Stimulated activated CD8-positive, alpha-beta memory T cell treated with anti-CD3 and anti-CD28 coated beads, Interleukin-15, amount 100 ng/mL, for 48 hours (primary cell): ENCODE data around the gene CDC20B.
A peak's percentile ranks its signal among the peaks of the same experiment; 100 is the strongest.
"Not testable (repeated sequence)": the region's sequence is repeated elsewhere in the genome, so short reads cannot be mapped to it uniquely, and the experiment has no call there.

Experiments used
- DNase-seq, 2 donors: peaks; one replicate each; pipeline ENCODE4 v3.0.0-alpha.2; 2020; ENCODE audit warnings: low read depth in 2 of 2

Gene CDC20B

DNA sequence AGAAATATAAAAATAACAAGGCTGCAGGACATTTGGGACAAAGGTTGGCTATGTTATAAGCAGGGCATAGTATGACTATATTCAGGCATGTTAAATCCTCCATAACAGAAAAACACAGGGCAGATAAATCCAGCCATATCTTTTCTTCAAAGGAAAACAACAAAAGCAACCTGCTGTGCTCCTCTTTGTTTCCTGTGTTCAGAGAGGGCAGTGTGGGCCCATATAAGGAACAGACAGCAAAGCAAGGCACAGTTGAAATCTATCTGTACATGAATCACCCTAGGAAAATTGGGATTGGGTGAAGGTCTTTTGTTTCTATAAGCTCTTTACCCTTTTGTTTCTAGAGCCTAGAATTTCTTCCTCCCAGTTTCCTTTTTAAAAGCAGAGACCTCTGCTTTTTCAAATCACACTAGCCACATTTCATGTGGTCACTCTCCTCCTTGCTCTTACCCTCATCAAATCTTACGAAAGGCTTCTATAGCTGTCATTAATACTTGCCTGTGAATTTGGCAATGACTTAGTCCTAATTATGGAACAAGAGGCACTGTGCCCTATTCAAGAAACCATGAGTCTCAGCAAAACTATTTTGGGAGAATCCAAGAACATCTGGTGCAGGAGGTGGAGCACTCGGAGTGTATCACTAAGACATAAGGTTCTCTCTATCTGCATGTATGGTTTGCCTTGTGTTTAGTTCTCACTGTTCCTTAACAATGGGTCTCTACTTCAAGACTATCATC, 68.8 kb downstream of the CDC20B start:
- DNase-seq = no peak

DNA sequence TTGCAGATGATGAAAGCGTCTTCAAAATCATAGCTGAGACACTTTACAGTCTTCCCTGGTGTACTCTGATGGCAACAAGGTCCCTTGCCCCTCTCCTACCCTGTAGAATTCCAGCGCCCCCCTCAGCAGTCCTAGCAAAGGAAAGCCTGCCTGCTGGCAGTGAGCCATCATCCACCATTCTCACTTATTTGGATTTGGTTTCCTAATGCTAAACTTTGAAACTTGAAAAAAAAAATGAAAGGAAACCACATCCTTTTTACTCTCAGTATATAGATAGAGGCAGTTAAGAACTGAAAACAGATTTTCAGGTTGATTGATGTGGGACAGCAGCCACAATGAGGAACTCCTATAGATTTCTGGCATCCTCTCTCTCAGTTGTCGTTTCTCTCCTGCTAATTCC, 70.6 kb downstream of the CDC20B start, which contains the start of gene GZMA:
Gene GZMA, plus strand, starts transcription at position 299 of the 400 bp plus-strand sequence. Its CDS starts 37 bp downstream, at position 336.
- peak in 1 of 2 donors; percentile 4 for DNase-seq

DNA sequence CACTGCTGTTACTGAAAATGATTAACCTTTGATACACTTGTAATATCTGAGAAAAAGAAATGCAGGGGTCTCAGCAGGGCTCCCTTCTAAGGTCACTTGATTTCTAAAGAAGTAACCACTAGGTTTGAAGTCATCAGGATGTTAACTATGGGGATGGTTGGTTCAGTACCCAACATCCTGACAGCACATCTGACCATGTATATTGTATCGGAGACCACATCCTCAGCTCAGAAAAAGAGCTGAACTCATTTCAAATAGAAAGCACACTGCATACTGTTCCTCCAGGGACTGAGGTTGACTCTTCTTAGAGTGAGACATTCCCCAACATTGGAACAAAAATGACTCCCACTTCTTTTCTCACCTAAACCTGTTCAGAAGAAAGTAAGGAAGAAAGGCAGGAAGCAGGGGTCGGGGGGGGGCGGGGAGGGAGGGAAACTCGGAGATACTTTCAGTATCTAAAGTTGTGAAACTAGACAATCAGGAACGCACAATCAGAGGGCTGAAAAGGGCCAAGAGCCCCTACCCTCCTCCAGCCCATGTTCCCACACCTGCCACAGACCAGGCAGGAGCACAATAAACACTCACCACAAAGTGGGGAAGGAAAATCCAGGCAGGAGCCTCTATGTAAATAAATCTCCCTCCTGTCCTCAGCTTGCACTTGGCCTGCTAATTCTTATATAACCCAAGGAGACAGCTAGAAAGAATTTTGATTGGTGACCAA, 71.3 kb downstream of the CDC20B start:
- DNase-seq = no peak

DNA sequence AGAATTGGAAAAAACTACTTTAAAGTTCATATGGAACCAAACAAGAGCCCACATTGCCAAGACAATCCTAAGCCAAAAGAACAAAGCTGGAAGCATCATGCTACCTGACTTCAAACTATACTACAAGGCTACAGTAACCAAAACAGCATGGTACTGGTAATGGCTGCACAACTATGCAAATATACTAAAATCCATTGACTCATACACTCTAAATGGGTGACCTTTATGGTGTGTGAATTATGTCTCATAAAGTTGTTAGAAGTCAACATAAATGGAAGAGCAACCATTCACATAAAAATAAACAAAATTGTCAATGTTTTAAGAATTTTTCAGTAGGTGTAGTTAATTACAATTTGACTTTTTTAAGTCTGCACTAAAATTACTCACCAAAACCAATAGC, 71.8 kb downstream of the CDC20B start:
- DNase-seq = not testable (repeated sequence)

DNA sequence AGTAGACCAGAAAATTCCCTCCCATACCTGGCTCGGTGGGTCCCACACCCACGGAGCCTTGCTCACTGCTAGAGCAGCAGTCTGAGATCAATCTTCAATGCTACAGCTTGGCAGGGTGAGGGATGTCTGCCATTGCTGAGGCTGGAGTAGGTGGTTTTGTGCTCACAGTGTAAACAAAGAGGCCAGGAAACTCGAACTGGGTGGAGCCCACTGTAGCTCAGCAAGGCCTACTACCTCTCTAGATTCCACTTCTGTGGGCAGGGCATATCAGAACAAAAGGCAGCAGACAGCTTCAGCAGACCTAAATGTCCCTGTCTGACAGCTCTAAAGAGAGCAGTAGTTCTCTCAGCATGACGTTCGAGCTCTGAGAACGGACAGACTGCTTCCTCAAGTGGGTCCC, 76.1 kb downstream of the CDC20B start:
- no peak for DNase-seq

DNA sequence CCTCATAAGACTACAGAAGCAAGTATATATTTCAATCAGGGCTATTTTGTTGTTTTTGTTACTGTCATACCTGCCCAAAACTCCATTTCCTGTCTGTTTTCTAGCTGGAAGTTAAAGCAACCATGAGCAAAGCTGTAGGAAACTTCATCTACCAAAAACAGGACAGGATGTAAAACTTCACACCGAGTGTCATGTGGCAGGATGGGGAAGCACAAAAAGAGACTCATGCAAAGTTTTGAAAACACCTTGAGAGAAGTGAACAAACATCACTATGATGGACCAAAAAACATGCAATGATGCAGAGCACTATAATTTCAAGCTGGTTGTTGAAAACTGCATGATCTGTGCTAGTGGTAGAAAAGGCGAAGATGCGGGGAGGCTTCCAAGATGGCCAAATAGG, 76.8 kb downstream of the CDC20B start:
- DNase-seq = no peak

DNA sequence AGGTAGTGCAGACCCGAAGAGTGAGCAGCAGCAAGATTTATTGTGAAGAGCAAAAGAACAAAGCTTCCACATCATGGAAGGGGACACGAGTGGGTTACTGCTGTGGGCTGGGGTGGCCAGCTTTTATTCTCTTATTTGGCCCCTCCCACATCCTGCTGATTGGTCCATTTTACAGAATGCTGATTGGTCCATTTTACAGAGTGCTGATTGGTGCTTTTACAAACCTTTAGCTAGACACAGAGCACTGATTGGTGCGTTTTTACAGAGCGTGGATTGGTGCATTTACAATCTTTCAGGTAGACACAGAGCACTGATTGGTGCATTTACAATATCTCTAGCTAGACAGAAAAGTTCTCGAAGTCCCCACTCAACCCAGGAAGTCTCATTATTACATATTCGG, 82.0 kb downstream of the CDC20B start:
- DNase-seq = not testable (repeated sequence)

DNA sequence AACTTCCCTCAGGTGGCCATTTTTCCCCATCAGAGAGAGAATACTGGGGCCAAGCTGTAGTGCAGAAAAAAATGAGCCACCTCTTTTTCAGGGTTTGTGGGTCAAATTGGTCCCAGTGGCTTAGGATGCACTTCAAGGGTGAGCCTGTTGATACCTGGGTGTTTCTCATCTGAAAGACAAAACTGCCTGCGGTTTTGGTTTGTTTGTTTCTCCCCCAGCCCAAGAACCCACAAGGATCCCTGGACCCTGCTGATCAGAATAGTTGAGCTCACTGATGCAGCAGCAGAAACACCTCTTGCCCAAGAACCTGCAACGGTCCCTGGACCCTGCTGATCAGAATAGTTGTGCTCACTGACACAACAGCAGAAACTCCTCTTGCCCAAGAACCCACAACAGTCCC, 83.7 kb downstream of the CDC20B start:
- not testable (repeated sequence) for DNase-seq

DNA sequence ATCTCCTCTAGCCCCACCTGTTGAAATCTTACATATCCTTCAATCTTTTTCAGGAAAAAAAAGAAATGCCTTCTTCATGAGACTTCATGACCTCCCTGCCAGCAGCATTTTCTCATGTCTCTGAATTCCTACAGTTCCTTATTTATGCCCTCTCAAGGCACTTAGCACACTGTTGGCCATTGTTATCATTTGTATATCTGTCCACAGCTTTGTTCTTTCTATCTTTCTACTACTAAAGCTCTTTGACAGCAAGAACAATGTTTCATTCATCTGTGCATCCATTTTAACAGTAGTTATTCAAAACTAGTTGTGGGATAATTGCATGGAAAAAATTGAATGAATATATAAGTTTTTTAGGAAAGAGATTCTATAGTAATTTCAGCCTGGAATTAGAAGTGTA, 91.4 kb downstream of the CDC20B start:
- no peak for DNase-seq

DNA sequence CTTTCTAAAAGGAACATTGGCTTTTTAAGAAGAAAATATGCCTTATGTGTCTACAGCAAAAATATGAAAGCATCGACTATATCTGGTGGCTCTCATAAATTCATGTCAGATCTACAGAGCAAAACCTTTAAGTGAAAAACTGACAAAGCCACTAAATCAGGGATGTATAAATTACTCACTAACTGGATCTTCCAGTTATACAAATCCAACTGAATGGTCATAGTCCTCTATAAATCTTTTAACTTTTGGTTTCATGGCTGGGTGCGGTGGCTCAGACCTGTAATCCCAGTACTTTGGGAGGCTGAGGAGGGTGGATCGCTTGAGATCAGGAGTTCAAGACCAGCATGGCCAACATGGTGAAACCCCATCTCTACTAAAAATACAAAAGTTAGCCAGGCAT, 99.8 kb downstream of the CDC20B start:
- no peak for DNase-seq

DNA sequence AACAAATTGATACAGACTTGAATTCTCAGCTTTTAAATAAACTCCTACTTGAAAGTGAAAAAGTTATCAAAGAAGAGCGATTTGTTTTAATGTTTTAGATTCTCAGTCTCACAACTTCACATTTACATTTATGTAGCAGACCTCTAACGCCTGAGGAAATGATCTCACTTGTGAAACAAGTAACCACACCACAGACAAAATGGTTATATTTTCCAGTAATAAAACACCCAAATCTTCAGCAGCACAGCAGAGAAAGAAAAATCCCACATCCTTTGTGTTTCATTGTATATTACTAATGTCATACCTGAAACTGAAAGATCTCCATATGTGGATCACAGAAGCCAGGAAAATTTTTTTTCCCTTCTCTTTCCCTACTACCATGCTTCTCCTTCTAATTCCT, 100.3 kb downstream of the CDC20B start:
- no peak for DNase-seq

DNA sequence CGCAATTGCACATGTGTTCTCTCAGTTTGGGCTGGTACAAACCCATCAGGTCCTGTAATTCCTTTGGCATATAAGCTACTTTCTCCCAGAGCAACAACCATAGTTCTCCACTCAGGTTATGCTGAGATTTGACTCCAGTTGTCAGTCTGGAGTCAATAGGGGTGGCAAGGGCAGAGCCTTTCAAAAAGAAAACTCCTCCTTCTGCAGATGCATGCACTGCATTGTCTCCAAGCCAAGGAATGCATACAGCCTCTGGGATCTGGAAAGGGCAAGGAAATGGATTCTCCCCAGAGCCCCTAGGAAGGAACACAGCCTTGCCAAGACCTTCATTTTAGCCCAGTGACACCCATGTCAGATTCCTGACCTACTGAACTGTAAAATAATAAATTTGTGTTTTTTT, 101.6 kb downstream of the CDC20B start:
- no peak for DNase-seq

DNA sequence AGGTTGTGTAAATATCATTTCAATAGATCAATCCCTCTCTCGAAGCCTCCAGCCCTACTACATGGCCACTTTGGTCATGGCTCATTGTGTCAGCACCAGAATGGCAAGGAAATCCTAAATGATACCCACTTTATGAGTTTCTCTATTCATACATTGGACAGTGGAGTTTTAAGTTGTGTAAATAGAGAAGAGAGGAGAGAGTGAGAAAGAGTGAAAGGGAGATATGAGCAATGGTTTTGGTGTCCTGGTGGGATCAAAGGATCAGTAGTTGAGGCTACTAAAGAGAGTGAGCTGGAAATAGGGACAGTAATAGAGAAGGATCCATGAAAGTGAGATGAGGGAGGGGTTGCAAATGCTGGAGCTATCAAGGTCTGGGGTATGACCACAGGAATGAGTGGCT, 102.0 kb downstream of the CDC20B start:
- no peak for DNase-seq

DNA sequence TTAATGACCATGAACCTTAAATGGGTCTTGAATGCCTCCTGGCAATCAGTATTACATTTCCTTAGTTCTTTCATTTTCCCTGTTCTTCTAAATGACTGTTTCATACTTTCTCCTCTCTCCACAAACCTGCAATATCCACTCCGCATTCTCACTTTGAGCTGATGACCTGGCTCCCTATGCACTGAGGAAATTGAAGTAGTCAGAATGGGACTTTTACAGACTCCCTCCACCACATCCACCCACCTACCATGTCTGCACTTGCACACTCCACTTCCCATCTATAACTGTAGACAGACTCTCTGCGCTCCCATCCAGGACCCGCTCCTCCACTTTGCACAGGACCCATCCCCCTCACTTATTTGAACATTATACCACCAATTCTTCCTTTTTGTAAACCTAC, 106.7 kb downstream of the CDC20B start:
- no peak for DNase-seq

DNA sequence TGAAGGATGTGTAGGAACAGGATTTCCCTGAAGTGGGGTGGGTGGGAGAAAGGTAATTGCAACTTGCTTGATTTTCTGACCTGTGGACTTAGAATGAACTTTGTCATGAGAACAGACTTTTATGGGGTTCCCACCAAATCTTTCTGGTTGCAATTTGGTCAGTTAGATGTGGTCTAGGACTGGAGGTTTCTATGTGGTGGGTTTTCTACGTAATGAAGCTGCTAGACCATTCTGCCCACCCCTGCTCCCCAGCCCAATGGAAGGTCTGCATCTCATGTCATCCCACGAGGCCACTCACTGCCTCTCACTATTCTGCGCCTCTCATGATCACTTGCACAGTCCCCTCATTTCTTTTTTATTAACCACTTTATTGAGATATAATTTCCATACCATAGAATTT, 108.5 kb downstream of the CDC20B start:
- no peak for DNase-seq

DNA sequence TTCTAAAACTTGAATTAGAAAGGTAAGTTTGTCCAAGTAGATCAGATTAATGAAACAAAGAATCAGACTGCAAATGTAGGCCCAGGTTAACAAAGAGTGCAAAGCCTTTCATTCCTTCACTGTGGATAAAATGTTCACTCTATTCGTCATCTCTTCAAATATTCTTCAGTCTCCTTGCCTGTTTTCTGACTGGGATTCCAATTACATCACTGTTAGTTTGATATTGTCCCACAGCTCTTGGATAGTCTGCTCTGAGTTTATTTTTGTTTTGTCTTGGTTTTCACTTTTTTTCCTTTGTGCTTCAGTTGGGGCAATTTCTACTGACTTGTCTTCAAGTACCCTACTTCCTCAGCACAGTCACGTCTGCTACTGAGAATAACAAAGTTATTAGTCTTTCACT, 109.1 kb downstream of the CDC20B start:
- DNase-seq = no peak

DNA sequence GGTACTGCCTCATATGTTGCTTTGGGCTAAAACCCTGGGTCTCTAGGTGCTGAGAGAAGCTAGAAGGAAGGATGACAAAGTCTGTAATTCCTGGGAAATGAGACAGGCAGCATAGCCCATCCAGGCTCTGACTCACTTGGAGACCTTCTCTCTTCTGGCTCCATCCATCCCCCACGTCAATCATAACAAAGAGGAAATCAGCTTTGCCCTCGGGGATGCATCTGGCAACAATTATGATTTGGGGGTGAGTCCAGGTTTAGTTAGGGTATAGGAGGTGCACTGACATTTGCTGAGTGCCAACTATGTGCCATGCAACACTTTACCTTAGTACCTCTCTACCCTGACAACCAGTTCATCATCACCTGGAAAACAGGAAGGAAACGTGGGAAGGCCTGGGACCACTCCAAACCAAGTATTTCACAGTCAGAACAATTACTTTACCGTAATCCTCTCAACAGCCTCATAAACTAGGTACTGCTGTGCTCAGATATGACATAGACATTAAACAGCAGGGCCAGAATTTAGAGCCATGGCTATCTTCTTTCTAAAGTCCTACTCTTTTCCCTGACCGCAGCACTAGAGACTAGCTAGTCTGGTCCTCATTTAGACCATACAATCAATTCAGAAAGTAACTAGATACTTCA, 109.6 kb downstream of the CDC20B start:
- no peak for DNase-seq
